Pons (tissue), 1 donor: ENCODE measurements around the gene PARD3B.

Source experiments
- DNase-seq: peaks from one replicate; pipeline ENCODE4 v3.0.0-alpha.2; 2016; ENCODE audit warnings: low spot score

The PARD3B gene

DNA sequence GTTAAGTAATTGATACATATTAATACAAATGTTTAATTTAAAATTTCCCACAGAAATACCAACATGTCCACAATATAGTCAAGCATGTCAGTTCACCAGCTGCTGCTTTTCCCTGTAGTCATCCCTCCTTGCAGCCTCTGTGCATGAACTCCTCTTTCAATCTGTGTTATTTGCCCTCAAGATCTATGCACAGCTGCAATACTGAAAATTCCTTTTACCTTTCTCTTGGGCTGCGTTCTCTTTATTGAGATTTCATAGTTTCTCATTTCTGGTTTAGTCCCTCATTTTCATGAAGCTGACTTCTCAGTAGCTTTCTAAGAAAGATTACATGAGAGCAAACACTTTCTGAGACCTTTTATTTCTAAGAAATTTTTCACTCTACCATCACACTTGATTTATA lies 464.9 kb downstream of the PARD3B start:
- no peak for DNase-seq

DNA sequence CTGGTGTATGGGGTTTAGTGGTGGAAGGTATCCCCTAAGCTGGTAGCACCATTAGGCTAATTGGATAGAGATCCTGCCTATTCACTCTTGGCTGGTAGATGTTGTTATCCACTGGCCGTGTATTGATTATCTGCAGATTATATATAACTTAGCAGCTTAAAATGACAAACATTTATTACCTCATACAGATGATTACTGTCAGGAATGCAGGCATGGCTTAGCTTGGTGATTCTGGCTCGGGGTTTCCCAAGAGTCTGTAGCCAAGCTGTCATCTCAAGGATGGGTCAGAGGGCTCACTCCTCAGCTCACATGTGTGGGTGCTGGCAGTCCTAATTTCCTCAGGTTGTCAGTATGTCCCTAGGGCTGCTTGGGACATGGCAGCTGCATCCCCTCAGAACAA lies 465.8 kb downstream of the PARD3B start:
- DNase-seq = no peak

DNA sequence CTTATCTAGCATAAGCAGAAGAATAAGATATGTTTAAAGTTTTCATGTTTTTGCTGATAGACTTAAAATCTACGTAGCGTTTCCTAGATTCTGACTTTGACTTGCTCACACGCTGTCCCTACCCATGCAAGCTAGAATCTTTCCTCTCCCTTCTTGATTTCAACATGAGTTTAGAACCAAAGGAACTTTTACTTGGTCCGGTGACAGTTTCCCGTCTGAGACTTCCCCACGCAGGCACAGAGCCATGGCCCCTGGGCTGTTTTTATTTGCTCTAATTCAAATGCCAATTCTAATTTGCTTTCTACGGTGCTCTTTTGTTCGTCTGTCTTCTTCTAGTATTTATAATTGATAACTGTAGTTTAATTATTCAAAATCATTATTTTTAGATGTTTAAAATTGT lies 467.7 kb downstream of the PARD3B start:
- DNase-seq = no peak

DNA sequence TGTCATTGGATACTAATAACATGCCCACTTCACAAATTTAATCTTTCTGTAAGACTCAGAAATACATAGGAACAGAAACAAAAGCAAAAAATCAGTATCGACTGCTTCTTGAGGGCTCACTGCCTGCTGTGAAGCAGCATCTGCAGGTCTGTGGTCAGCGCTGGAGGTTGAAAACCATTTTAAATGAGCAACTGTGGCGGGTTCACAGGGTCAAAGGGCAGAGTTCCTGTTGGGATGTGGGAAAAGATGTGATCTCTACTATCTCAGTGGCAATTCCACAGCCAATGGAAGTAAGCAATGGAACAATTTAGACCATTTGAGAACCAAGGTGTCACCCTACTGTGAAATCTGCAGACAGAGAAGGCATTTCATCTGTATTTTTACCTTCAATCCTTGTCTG lies 468.3 kb downstream of the PARD3B start:
- DNase-seq = no peak

DNA sequence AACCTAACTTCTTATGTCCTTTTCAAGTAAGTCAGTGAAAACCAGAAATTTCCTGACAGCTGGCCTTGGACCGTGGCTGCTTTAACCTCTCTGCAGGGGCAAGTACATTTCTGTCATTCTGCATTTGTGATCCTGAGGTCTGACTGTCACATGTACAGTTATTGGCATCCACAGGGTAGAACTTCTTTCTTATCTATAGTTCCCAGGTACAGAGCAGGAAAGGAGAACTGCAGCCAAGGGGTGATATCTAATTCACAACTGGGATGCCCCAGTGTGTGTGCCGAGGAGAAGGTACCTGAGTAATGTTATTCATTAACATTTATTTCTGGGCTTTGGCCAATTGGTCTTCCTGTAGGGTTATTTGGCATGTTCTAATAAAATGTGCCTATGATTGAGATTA lies 468.9 kb downstream of the PARD3B start:
- no peak for DNase-seq

DNA sequence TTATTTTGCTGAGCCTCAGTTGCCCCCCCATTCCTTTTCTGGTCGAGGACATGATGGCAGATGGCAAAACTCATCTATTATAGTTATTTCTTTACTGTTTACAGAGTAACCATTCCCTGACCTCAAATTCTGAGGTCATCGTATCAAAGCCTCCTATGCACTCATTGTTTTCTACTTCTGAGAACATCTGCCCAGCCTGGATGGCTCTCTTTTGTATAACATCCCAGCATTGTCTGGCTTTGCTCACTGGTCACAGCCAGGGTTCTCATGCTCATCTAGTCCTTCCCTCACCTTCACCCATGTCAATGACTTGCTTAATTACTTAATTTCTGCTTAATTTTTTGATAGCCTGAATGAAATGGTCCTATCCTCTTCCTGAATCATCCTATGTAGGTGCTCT lies 472.1 kb downstream of the PARD3B start:
- DNase-seq = peak; percentile 70

DNA sequence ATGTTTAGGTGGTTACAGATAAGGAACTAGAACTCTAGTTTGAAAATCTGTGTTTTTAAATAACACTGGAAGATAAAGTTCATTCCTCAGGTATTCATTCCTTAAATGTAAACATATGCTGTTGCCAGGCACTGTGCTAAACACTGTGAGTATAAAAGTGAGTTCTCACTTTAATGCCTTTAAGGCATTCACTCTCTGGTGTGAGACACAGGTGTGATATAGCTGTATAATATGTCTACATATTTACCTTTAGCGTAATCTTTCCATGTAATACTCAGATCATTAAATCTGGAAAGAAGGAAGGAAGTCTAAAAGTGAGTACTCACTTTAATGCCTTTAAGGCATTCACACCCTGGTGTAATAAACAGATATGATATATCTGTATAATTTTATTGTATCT lies 472.6 kb downstream of the PARD3B start:
- no peak for DNase-seq

DNA sequence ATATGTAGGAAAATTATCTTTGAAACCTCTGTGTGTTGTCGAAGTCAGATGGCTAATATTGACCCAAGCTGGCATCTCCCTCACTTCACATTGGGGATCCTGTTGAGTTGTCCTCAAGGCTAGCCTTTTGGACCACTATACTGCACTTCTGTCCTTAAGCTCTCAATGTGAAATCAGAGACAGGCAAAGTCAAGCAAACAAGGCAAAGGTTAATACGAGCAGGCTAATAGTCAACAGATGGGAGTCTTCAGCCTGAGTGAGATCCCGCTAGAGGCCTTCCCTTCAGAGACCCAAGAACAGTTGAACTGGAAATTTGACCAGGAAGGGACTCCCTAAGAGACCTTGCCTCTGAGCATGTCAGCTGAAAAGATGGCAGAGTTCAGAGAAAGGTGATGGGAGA lies 475.4 kb downstream of the PARD3B start:
- no peak for DNase-seq

DNA sequence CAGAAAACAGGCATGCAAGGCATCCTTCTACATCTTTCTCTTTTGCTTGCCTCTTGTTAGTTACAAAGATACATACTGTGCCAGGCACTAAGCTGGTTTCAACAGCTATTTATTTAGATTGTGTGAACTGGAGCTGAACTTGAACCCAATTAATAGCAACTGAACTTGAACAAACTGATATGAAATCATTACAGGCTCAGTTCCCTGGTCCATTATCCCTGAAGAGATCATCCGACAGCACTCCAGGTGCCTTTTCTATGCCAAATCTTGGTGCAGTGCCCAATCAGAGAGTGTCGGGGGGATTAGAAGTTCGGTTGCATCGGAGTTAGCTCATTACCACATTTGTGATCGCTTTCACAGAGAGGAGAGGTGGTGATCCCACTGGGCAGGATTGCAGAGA lies 477.6 kb downstream of the PARD3B start:
- peak; percentile 23 for DNase-seq

DNA sequence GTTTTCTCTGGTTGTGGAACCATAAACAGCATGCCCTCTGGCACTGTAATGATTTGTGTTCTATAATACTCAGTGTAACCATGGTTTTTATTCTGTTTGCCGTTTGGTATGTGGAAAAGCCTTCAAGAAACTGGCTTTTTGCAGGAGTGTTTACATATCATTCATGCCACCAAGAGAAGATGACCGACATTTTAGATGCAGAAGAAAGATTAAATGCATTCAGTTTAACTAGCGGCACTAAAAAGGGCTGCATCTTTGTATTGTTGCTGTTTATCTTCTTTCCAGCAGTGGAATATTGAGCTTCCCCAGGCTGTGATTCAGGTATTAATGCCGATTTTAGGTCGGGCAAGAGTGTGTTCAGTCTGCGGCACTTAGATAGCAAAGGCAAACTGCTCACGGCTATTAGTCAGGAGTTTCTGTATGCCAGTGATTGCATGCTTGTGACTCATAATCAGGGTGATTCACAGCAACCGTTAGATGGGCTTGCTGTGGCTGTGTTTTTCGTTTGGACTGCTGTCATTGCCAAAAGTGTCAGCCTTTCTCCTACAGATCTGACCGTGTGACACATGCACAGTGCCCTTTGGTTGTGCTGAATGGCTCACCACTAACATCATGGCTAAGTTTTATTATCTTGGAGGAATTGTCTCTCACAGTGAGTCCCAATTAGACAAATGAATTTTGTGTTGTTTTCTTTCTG lies 479.7 kb downstream of the PARD3B start:
- peak; percentile 72 for DNase-seq

DNA sequence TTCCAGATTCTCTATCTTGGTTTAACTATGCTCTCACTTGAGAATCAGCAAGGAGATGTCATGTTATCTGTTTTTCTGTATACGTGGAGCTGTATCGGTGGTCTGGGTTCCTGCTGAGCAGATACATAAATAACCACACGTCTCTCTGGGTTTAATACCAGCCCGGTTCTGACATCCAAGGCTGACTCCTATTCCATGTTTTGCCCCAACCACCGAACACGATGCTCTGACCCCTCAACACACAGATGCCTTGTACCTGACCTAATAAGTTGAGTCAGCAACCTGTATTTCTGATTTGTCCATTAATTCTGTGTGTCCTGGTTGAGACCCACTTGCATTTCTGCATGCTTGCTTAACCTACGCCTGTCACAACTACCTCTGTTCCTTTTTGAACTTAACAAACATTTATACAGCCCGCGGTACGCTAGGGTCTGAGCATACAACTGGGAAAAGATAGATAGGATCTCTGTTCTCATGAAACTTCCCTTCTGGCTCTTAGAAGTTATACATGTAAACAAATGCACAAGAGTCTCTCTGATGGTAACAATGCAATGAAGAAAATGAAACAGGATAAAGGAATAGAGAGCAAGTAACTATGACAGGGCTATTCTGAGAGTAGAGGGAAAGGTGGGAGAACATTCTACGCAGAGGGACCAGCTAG lies 480.4 kb downstream of the PARD3B start:
- DNase-seq = peak; percentile 22

DNA sequence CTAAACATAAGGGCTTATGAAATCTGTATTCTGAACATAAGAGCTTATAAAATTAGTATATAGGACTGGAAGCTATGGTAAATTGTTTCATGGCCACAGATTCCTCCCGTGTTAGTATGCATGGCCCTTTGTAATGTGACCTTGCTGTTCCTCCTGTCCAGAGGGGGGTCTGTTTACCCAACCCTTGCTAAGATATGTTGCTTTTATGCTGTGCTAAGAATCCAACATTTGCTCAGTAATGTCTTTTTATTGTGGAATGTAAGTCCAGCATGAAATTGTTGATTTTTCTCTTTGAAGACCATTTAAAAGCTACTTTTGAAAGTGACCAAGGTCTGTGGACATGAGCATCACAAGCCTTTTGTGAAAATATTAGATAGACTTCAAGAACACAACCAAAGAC lies 485.4 kb downstream of the PARD3B start:
- DNase-seq = no peak

DNA sequence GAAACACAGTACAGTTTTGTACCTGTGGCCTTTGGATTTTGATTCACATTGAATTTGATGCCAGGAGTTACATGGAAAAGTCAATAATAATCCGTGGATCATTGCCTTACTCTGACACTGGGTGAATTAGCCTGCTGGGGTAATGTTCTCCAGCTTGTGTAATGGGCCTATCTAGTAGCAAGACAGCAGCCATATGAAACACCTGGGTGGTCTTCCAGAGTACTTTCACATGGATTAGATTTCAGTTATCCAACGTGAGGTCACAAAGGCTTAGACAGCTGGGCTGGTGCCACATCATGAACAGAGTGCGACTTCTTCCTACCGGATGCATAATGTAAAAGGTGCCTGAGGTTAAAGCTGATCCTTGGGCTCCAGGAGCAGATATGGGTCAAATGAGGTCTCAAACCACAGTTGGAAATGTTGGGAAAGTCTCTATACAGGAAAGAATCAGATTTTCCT lies 486.8 kb downstream of the PARD3B start:
- no peak for DNase-seq

DNA sequence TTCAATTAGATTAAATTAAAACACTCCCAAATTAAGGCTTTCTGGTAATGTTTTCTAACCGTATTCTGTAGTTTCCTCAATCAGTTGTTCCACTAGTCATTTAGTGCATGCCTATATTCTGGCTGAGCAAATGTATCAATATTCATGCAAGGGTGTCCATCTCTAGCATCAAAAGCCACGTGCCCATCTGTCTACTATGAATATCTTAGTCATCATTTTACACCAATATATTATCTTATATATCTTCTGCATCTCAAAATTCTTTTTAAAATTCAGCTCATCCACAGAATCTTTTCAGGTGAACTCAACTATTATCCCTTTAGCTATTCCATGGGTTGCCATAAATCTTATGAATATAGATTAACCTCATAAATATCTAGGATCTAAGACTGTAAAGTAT lies 488.2 kb downstream of the PARD3B start:
- no peak for DNase-seq

DNA sequence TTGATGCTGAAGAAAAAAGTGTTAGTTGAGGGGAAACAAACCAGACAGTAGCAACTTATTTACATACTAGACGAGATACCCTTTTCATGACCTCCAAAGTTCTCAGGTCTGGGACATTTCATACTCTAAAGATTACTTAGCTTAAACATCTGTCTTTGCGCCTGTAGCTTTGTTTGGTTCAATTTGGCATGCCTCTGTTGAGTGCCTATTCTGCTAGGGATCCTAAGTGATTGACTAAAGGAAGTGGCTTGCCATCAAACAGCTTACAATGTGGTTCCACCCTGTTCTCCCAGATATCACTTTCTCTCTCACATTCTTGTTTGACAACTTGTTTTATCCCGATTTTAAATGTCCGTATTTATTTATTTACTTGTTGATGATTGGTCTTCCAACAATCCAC lies 488.8 kb downstream of the PARD3B start:
- DNase-seq = no peak

DNA sequence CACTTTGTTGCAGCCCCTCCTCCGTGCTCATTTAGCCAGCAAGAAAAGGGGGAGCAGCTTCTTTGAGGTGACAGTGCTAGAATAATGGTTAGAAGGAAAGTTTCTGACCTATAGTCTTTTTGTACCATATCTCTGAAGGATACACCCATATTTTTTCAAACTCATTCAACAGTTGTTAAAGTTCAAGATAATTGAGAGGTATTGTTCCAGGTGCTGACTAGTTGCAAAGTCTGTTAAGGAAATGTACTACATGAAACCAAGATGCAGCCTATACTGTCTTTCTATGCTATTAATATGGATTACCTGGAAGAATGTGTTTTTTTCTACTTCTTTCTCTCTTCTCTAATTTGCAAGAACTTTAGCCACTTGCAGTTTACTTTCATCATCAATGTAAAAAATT lies 495.0 kb downstream of the PARD3B start:
- no peak for DNase-seq

DNA sequence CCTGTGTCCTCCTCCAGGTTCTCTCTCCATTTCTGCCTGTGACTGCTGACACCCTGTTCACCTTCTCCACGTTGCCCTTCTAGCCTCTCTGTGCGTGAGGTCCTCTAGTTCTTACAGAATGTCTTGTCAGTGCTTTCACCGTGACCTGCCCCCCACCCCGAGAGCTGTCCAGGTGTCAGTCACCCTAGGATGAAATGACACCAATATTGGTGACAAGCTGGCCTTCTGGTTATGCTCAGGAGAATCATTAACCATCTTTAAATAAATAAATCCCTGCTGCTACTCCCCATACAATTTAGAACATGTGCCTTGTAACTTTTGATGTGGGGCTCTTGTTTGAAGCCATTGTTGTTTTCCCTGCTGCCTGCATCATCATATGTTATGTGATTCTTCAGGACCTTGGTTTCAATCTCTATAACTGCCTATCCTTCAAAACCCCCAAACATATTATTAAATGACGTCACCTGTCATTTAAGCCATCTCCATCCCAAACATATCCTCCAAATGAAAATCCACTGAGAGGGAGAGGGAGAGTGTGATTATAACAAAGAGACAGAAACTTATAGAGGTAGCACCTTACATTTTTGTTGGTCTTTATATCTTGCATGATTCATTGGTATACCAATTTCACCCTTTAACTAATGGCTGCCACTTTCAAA lies 496.3 kb downstream of the PARD3B start:
- DNase-seq = no peak

DNA sequence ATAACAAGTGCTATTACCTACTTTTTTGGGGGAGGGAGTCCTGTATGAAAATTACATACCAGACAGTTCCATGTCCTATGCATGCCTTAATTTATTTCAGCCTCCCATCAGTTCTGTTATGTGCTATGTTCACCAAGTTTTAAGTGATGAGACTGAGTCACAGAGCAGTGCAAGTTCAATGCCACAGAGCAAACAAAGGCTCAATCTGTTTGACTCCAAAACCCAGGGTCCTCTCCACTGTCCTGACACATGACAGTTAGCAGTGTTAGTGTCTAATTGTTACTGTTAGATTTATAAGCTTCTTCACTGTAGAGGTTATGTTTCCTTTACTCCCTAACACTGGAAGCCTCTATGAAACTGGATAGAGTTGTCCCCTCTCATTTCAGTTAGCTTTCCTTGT lies 498.0 kb downstream of the PARD3B start:
- DNase-seq = no peak

DNA sequence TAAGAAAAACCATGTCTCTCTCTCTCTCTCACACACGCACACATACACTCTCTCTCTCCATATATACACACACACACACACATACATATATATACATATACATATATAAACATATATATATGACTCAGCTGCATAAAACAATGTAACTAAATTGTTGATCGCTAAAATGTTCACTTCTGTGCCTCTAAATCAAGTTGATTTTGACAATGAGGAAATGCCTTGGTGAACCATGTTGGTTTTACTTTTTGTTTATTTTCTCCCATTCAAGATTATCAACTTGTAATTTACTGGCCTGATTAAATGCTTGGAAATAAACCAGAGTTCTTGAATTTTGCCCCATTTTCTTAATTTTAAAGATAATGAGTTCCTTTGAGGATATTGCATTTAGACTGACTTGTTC lies 500.4 kb downstream of the PARD3B start:
- DNase-seq = no peak

DNA sequence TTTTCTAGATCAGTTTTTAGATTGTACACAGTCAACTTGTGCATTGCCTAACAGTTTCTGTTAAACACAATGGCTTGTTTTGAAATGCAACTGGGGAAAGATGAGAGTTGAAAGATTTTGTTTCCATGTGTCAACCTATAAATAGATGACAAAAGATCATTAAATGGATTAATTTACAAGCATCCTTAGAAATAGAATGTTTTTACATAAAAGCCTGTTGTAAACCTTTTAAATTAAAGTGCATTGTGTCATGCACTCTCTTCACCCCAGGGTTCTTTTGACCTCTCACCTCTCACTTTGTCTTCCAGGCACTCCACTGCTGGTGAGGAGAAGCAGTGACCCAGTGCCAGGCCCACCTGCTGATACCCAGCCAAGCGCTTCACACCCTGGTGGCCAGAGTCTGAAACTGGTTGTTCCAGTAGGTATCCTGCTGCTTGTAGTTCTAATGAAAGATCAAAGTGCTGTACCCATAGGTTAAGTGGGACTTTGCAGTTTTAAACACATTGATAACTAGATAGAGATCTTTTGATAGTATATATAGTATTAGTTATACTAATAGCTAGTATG lies 502.1 kb downstream of the PARD3B start:
- DNase-seq = no peak

DNA sequence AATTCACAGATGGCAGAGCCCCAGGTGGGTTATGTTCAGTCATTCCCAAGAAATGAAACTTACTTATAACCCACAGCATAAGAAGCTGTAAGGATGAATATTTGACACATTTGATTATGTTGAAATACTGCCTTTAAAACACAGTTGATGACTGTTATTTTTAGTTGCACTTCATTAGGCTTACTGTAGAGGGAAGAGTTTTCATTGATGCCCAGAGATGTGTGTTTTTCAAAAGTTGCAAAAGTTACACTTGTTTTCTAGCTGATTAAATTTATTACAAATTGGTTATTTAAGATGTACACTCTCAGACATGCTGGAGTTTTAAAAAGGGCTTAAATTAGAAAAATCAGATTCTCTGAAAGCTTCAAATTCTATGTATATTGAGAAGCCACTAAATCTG lies 506.1 kb downstream of the PARD3B start:
- DNase-seq = no peak

DNA sequence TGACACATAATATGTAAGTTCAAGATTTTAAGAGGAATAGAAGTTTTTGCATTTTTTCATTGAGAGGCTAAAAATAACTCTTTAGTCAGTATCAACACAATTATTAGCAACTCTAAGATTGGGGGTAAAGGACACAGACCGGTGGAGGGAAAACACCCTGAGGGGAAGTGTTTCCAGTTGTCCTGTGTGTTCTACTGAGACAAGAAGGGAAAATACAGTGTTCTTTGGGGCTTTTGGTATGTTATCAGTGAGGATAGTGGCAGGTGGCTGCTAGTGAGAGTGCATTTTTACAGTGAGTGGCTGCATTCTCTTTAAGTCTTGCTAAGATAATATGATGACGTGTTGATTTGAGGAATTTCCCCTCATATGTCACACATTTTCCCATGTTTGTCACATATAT lies 507.5 kb downstream of the PARD3B start:
- DNase-seq = no peak

DNA sequence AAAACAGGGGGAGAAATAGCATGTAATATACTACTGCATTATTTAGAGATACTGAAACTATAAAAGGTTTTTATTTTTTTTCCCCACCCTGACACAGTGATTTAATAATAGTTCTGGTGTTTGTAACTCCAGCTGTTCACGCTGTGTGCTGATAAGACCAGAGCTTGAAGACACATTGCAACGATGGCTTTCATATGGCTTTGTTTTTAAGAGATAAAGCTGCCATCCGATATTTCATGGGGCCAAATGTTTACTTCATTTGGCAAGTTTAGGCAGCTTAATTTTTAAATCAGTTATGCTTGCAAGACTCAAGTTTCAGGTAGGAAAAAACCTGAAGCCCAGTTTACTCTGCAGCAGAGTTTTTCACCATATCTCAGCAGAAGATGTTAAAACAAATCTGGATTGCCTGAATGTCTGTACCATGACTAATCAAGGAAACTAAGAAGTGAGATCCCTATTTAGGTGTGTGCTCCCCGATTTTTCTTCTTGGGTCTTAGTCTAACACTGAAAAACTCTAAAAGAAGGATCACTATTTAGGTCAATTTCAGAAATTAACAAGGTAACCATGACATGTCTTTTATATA lies 508.6 kb downstream of the PARD3B start:
- no peak for DNase-seq
